PFSK-1 (cell line): ENCODE results near the gene SFXN3.

Experiments
- POLR2AphosphoS5 ChIP-seq: IDR thresholded peaks from 2 replicates; pipeline ENCODE4 v1.6.1; 2012; ENCODE audit warnings: low read depth, mild to moderate bottlenecking, control low read depth, low read length, moderate library complexity
- SIN3A ChIP-seq: IDR thresholded peaks from 2 replicates; pipeline ENCODE4 v1.6.1; 2012; ENCODE audit warnings: mild to moderate bottlenecking, low read length, moderate library complexity, borderline replicate concordance; ENCODE audit not compliant: insufficient read depth
- TAF1 ChIP-seq: IDR thresholded peaks from 2 replicates; pipeline ENCODE4 v1.6.1; 2012; ENCODE audit warnings: low read length, control low read depth, borderline replicate concordance; ENCODE audit not compliant: insufficient read depth

GRCh38 chr10:101016814-101017213 lies 14.2 kb upstream of the SFXN3 start:
- no peak for TF ChIP-seq POLR2AphosphoS5
- TF ChIP-seq TAF1, result no peak
- no peak for TF ChIP-seq SIN3A
